PFSK-1 (cell line): ENCODE data around the gene PLEKHB2.

Source experiments
- POLR2AphosphoS5 ChIP-seq: IDR thresholded peaks from 2 replicates; pipeline ENCODE4 v1.6.1; 2012; ENCODE audit warnings: low read depth, mild to moderate bottlenecking, control low read depth, low read length, moderate library complexity
- TF ChIP-seq, protein P1 (sequence below), 2 experiments: IDR thresholded peaks; 2 replicates each; pipeline versions ENCODE4 v1.6.1 to v1.8.0; 2011 to 2012; ENCODE audit warnings: low read depth in 2 of 2, low read length in 2 of 2, control low read depth in 1 of 2, inconsistent platforms in 1 of 2, mild to moderate bottlenecking in 1 of 2, moderate library complexity in 1 of 2; ENCODE audit not compliant: insufficient read depth in 1 of 2

DNA sequence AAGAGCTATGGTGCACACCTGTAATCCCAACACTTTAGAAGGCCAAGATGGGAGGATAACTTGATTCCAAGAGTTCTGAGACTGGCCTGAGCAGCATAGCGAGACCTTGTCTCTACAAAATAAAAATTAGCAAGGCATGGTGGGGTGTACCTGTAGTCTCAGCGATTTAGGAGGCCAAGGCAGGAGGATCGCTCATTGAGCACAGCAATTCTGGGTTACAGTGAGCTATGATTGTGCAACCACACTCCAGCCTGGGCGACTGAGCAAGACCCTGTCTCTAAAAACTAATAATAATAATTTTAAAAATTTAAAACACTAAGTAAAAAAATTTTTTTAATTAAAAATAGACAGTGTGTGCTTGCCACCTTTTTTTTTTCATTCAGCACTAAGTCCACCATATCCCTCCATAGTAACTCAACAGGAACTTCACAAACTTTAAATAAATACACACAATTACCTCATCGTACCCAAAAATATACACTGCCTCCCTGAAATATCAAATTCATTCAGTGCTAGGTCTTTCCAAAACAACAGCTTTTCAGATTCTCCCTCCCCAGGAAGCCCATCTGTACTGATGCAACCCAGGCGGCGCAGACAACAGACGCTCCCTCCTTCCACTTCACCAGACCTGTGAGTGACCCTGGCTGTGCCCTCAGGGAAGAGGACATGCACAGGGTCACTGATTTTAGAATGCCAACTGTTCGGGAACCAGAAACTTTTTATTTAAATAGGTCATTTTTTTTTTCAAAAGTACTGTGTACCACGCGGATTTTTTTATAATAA lies 41.4 kb upstream of the PLEKHB2 start:
- TF ChIP-seq, protein P1, sequence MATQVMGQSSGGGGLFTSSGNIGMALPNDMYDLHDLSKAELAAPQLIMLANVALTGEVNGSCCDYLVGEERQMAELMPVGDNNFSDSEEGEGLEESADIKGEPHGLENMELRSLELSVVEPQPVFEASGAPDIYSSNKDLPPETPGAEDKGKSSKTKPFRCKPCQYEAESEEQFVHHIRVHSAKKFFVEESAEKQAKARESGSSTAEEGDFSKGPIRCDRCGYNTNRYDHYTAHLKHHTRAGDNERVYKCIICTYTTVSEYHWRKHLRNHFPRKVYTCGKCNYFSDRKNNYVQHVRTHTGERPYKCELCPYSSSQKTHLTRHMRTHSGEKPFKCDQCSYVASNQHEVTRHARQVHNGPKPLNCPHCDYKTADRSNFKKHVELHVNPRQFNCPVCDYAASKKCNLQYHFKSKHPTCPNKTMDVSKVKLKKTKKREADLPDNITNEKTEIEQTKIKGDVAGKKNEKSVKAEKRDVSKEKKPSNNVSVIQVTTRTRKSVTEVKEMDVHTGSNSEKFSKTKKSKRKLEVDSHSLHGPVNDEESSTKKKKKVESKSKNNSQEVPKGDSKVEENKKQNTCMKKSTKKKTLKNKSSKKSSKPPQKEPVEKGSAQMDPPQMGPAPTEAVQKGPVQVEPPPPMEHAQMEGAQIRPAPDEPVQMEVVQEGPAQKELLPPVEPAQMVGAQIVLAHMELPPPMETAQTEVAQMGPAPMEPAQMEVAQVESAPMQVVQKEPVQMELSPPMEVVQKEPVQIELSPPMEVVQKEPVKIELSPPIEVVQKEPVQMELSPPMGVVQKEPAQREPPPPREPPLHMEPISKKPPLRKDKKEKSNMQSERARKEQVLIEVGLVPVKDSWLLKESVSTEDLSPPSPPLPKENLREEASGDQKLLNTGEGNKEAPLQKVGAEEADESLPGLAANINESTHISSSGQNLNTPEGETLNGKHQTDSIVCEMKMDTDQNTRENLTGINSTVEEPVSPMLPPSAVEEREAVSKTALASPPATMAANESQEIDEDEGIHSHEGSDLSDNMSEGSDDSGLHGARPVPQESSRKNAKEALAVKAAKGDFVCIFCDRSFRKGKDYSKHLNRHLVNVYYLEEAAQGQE (IDR thresholded peaks at IDR 0.05; ENCODE audit: insufficient read depth in 1 of 2, low read depth in 2 of 2, low read length in 2 of 2), result no peak
- no peak for TF ChIP-seq POLR2AphosphoS5
